Effector memory CD8-positive, alpha-beta T cell (primary cell): ENCODE measurements around the gene DDX56.
"Not testable (repeated sequence)": the region's sequence is repeated elsewhere in the genome, so short reads cannot be mapped to it uniquely, and the experiment has no call there.

Experiments used
- ATAC-seq: fragments of 150-1000 bp; cut with Tn5 transposase; replicated peaks from 2 replicates; pipeline ENCODE4 v1.10.0; 2021; ENCODE audit warnings: mild to moderate bottlenecking, moderate library complexity
- DNase-seq, 3 experiments: peaks; one replicate each; pipeline ENCODE4 v3.0.0; 2021
- H3K27ac Mint-ChIP-seq, 2 donors: one replicate each; pipeline ENCODE4 v1.8.0; 2022; ENCODE audit warnings: mild to moderate bottlenecking in 2 of 2, mixed read lengths in 2 of 2, moderate library complexity in 2 of 2
- H3K27me3 Mint-ChIP-seq, 2 donors: one replicate each; pipeline ENCODE4 v1.8.0; 2022; ENCODE audit warnings: mixed read lengths in 2 of 2
- H3K36me3 Mint-ChIP-seq: one replicate; pipeline ENCODE4 v1.8.0; 2022; ENCODE audit warnings: mild to moderate bottlenecking, moderate library complexity, mixed read lengths; ENCODE audit not compliant: insufficient read depth
- H3K4me1 Mint-ChIP-seq, 2 donors: one replicate each; pipeline ENCODE4 v1.8.0; 2022; ENCODE audit warnings: low read depth in 2 of 2, mixed read lengths in 2 of 2
- H3K4me3 Mint-ChIP-seq, 2 donors: one replicate each; pipeline ENCODE4 v1.8.0; 2022; ENCODE audit warnings: mild to moderate bottlenecking in 2 of 2, mixed read lengths in 2 of 2, moderate library complexity in 2 of 2
- H3K9me3 Mint-ChIP-seq, 2 donors: one replicate each; pipeline ENCODE4 v1.8.0; 2022; ENCODE audit warnings: mixed read lengths in 2 of 2

DDX56 gene

GRCh38 chr7:44565097-44565794, 8.5 kb downstream of the DDX56 start:
- H3K9me3 Mint-ChIP-seq: no peaks in the 10 kb centered on the region
- peak overlapping the region in 1 of 2 donors; percentile 32 for H3K27ac Mint-ChIP-seq
- H3K27me3 Mint-ChIP-seq: no peaks in the 10 kb centered on the region
- DNase-seq: peak; percentile 46 to 68 (median 53)
- peaks cover 13 to 17% of the 10 kb centered on the region in 2 donors for H3K4me1 Mint-ChIP-seq
- peak; percentile 92 for ATAC-seq
- no peak overlapping the region for H3K4me3 Mint-ChIP-seq
- peaks cover 30% of the 10 kb centered on the region for H3K36me3 Mint-ChIP-seq

DNA sequence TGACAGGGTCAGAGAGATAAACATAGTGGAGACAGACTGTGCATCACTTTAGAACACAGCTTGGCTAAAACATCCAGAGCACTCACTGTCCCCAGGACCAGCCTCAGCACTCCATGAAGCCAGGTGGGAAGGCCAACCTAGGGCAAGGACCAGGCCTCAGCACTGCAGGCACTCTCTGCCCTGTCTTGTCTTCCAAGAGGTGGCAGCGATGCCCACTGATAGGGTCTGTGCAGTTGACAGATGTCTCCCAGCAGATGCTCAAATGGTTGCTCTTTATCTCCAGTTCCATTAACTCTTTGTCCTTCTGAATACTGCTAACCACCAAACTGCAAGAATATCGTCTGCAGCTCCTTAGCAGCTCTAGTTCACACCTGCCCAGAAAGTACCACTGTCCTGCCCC, 9.1 kb downstream of the DDX56 start:
- ATAC-seq (no peak), DNase-seq (no peak)
- H3K36me3 Mint-ChIP-seq: peaks cover 23% of the 10 kb centered on the region
- H3K4me1 Mint-ChIP-seq: peaks cover 13 to 17% of the 10 kb centered on the region in 2 donors
- H3K27ac Mint-ChIP-seq: peak overlapping the region in 1 of 2 donors; percentile 80
- H3K4me3 Mint-ChIP-seq: no peak overlapping the region
- H3K27me3 Mint-ChIP-seq: no peaks in the 10 kb centered on the region
- no peaks in the 10 kb centered on the region for H3K9me3 Mint-ChIP-seq

- peaks cover 11% of the 10 kb centered on the region for H3K36me3 Mint-ChIP-seq
- H3K9me3 Mint-ChIP-seq: no peaks in the 10 kb centered on the region
- H3K27ac Mint-ChIP-seq: peak overlapping the region; percentile 10 to 80
- peaks cover 13% of the 10 kb centered on the region in 2 donors for H3K4me1 Mint-ChIP-seq
- ATAC-seq (no peak), DNase-seq (no peak)
- no peak overlapping the region for H3K4me3 Mint-ChIP-seq
- no peaks in the 10 kb centered on the region for H3K27me3 Mint-ChIP-seq
These were observed 10.5 kb downstream of the DDX56 start for GRCh38 chr7:44563171-44563679.

GRCh38 chr7:44562622-44562962, 11.1 kb downstream of the DDX56 start:
- not testable (repeated sequence) for H3K9me3 Mint-ChIP-seq, H3K4me3 Mint-ChIP-seq, H3K27me3 Mint-ChIP-seq, H3K36me3 Mint-ChIP-seq, H3K27ac Mint-ChIP-seq, DNase-seq, ATAC-seq
- H3K4me1 Mint-ChIP-seq: peaks cover 13 to 14% of the 10 kb centered on the region in 2 donors

GRCh38 chr7:44561962-44562621, 11.6 kb downstream of the DDX56 start:
- H3K27ac Mint-ChIP-seq: no peak overlapping the region
- H3K9me3 Mint-ChIP-seq: no peaks in the 10 kb centered on the region
- ATAC-seq: no peak
- no peak for DNase-seq
- H3K4me1 Mint-ChIP-seq: peaks cover 8 to 9% of the 10 kb centered on the region in 2 donors
- H3K4me3 Mint-ChIP-seq: no peak overlapping the region
- H3K36me3 Mint-ChIP-seq: peaks cover under 1% of the 10 kb centered on the region
- H3K27me3 Mint-ChIP-seq: no peaks in the 10 kb centered on the region

GRCh38 chr7:44561481-44561880, 12.2 kb downstream of the DDX56 start:
- DNase-seq (no peak), ATAC-seq (no peak)
- H3K27ac Mint-ChIP-seq: no peak overlapping the region
- no peaks in the 10 kb centered on the region for H3K27me3 Mint-ChIP-seq
- H3K4me1 Mint-ChIP-seq: peaks cover 7 to 9% of the 10 kb centered on the region in 2 donors
- H3K9me3 Mint-ChIP-seq: no peaks in the 10 kb centered on the region
- H3K36me3 Mint-ChIP-seq: no peaks in the 10 kb centered on the region
- H3K4me3 Mint-ChIP-seq: no peak overlapping the region

GRCh38 chr7:44559485-44559884, 14.2 kb downstream of the DDX56 start:
- no peaks in the 10 kb centered on the region for H3K36me3 Mint-ChIP-seq
- H3K27me3 Mint-ChIP-seq: peaks cover 5 to 6% of the 10 kb centered on the region in 2 donors
- no peaks in the 10 kb centered on the region for H3K9me3 Mint-ChIP-seq
- H3K27ac Mint-ChIP-seq: no peak overlapping the region
- no peak for ATAC-seq
- H3K4me1 Mint-ChIP-seq: peaks cover 0 to 1% of the 10 kb centered on the region in 2 donors
- no peak overlapping the region for H3K4me3 Mint-ChIP-seq
- DNase-seq: no peak

DNA sequence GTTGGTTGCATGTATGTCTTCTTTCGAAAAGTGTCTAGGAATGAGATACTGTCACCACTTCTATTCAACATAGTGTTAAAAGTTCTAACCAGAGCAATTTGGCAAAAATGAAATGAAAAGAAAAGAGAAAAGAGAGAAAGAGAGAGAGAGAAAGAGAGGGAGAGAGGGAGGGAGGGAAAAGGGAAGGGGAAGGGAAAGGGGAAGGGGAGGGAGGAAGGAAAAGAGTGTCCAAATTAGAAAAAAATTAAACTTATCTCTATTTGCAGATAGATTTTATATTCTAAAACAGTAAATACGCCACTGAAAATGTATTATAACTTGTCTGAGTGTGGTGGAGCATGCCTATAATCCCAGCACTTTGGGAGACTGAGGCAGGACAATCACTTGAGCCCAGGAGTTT, 16.2 kb downstream of the DDX56 start:
- Mint-ChIP-seq H3K27ac (no peak overlapping the region), H3K9me3 (no peaks in the 10 kb centered on the region)

GRCh38 chr7:44555350-44555749, 18.4 kb downstream of the DDX56 start:
- H3K4me3 Mint-ChIP-seq: no peak overlapping the region
- no peaks in the 10 kb centered on the region for H3K36me3 Mint-ChIP-seq
- no peaks in the 10 kb centered on the region for H3K9me3 Mint-ChIP-seq
- H3K27me3 Mint-ChIP-seq: peaks cover 13 to 17% of the 10 kb centered on the region in 2 donors
- peaks cover 0 to 1% of the 10 kb centered on the region in 2 donors for H3K4me1 Mint-ChIP-seq
- no peak overlapping the region for H3K27ac Mint-ChIP-seq
- no peak for DNase-seq
- ATAC-seq: no peak

More for the DNA sequence above, 16.2 kb downstream of the DDX56 start:
- no peak for DNase-seq
- no peak overlapping the region for H3K4me3 Mint-ChIP-seq
- peaks cover 5 to 6% of the 10 kb centered on the region in 2 donors for H3K27me3 Mint-ChIP-seq
- no peaks in the 10 kb centered on the region for H3K36me3 Mint-ChIP-seq
- no peak for ATAC-seq
- H3K4me1 Mint-ChIP-seq: peaks cover 0 to 1% of the 10 kb centered on the region in 2 donors

DNA sequence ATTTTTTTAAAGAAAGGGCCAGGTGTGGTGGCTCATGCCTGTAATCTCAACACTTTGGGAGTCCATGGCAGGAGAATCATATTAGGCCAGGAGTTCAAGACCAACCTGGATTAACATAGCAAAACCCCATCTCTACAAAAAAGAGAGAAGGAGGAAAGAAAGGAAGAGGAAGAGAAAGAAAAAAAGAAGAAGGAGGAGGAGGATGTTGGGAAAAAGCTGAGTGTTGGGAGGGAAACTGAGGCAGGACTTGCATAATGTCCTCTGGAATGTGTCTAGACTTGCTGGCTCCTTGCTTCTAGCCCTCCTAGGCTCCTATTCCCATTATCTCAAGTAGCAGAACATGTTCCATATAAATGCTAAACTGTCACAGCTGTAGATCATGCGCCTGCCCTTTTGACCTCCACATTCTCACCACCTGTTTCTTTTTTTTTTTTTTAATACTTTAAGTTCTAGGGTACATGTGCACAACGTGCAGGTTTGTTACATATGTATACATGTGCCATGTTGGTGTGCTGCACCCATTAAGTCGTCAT, 21.2 kb downstream of the DDX56 start:
- H3K4me3 Mint-ChIP-seq, H3K4me1 Mint-ChIP-seq, H3K9me3 Mint-ChIP-seq, H3K27ac Mint-ChIP-seq, DNase-seq, ATAC-seq, H3K36me3 Mint-ChIP-seq: not testable (repeated sequence)
- peaks cover 24 to 32% of the 10 kb centered on the region in 2 donors for H3K27me3 Mint-ChIP-seq

DNA sequence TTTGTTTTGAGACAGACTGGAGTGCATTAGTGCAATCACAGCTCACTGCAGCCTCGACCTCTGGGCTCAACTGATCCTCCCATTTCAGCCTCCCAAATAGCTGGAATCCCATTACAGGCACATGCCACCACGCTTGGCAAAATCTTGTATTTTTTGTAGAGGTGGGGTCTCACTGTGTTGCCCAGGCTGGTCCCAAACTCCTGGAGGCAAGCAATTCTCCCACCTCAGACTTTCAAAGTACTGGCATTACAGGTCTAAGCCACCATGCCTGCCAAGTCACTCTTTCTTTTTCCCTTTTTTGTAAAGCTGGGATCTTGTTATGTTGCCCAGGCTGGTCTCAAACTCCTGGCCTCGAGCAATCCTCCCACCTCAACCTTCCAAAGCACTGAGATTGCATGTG, 24.3 kb downstream of the DDX56 start:
- Mint-ChIP-seq H3K9me3 (no peaks in the 10 kb centered on the region), H3K27ac (no peak overlapping the region), H3K4me3 (no peak overlapping the region), H3K36me3 (no peaks in the 10 kb centered on the region), H3K27me3 (peaks cover 38 to 39% of the 10 kb centered on the region in 2 donors), H3K4me1 (no peaks in the 10 kb centered on the region)
- ATAC-seq (no peak), DNase-seq (no peak)

DNA sequence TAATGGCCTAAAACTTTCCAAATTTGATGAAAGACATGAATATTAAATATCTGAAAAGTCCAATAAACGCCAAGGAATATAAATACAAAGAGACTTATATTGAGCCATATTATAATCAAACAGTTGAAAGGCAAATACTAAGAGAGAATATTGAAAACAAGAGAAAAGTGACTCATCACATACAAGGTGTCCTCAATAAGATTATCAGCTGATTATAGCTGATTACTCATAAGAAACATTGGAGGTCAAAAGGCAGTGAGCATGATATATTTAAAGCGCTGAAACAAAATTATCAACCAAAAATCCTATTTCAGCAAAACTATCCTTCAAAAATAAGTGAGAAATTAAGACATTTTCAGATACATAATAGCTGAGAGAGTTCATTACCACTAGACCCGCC, 24.8 kb downstream of the DDX56 start:
- ATAC-seq (no peak), DNase-seq (no peak)
- peaks cover 41 to 43% of the 10 kb centered on the region in 2 donors for H3K27me3 Mint-ChIP-seq
- no peaks in the 10 kb centered on the region for H3K9me3 Mint-ChIP-seq
- H3K36me3 Mint-ChIP-seq: peaks cover 3% of the 10 kb centered on the region
- no peaks in the 10 kb centered on the region for H3K4me1 Mint-ChIP-seq
- H3K27ac Mint-ChIP-seq: no peak overlapping the region
- no peak overlapping the region for H3K4me3 Mint-ChIP-seq

- no peak overlapping the region for H3K27ac Mint-ChIP-seq
These were observed 26.0 kb downstream of the DDX56 start for GRCh38 chr7:44547536-44548231.

More at GRCh38 chr7:44547536-44548231, 26.0 kb downstream of the DDX56 start:
- Mint-ChIP-seq H3K4me3 (no peak overlapping the region), H3K4me1 (no peaks in the 10 kb centered on the region), H3K9me3 (no peaks in the 10 kb centered on the region), H3K27me3 (peaks cover 43 to 53% of the 10 kb centered on the region in 2 donors), H3K36me3 (peaks cover 3% of the 10 kb centered on the region)
- DNase-seq: no peak
- ATAC-seq: no peak
